GM23338 (cell line): ENCODE results near the gene ZFY. TPM values are rescaled to one million over a fixed set of nuclear protein-coding genes. Genes with fewer than 3 reads are reported as not detected.

Source experiments
- ATAC-seq: fragments of 200-7000 bp; cut with Tn5 transposase; 3 replicates; pipeline ENCODE4 v1.9.1; 2020
- DNase-seq: peaks from one replicate; pipeline ENCODE4 v3.0.0-alpha.2; 2015; ENCODE audit warnings: low spot score
- H2AFZ ChIP-seq: fragments of 200-600 bp; sonication (generic); 2 replicates; pipeline ENCODE4 v1.8.0; 2016; ENCODE audit warnings: antibody characterized with exemption, mild to moderate bottlenecking, moderate library complexity
- H3F3A ChIP-seq: fragments of 200-600 bp; sonication (generic); replicated peaks from 2 replicates; pipeline ENCODE4 v1.8.0; 2017; ENCODE audit warnings: antibody characterized with exemption, mixed run types, low read depth
- H3K27ac ChIP-seq: fragments of 200-600 bp; sonication (generic); 2 replicates; pipeline ENCODE4 v1.6.1; 2016; ENCODE audit warnings: low read depth
- H3K27me3 ChIP-seq: fragments of 200-600 bp; sonication (generic); 2 replicates; pipeline ENCODE4 v1.8.0; 2016; ENCODE audit warnings: mild to moderate bottlenecking, mixed run types, moderate library complexity; ENCODE audit not compliant: insufficient read depth
- H3K36me3 ChIP-seq: fragments of 200-600 bp; sonication (generic); 2 replicates; pipeline ENCODE4 v1.8.0; 2016; ENCODE audit warnings: mild to moderate bottlenecking; ENCODE audit not compliant: insufficient read depth
- H3K4me1 ChIP-seq: fragments of 200-600 bp; sonication (generic); 2 replicates; pipeline ENCODE4 v1.8.0; 2016; ENCODE audit warnings: mild to moderate bottlenecking, moderate library complexity; ENCODE audit not compliant: insufficient read depth
- H3K4me2 ChIP-seq: fragments of 200-600 bp; sonication (generic); 2 replicates; pipeline ENCODE4 v1.7.1; 2017; ENCODE audit warnings: mixed run types
- H3K4me3 ChIP-seq: fragments of 200-600 bp; sonication (generic); 2 replicates; pipeline ENCODE4 v1.6.1; 2016; ENCODE audit warnings: mixed run types
- H3K79me2 ChIP-seq: fragments of 200-600 bp; sonication (generic); replicated peaks from 2 replicates; pipeline ENCODE4 v1.8.0; 2017; ENCODE audit warnings: mild to moderate bottlenecking; ENCODE audit not compliant: insufficient read depth
- H3K9me2 ChIP-seq: fragments of 200-600 bp; sonication (generic); 2 replicates; pipeline ENCODE4 v1.8.0; 2017; ENCODE audit not compliant: insufficient read depth
- H4K20me1 ChIP-seq: fragments of 200-600 bp; sonication (generic); replicated peaks from 2 replicates; pipeline ENCODE4 v1.8.0; 2017; ENCODE audit warnings: mild to moderate bottlenecking; ENCODE audit not compliant: insufficient read depth
- H3K27ac Mint-ChIP-seq: 2 replicates; pipeline ENCODE4 v1.8.0; 2020; ENCODE audit warnings: inconsistent platforms, mild to moderate bottlenecking, moderate library complexity, mixed read lengths
- H3K27me3 Mint-ChIP-seq: 3 replicates; pipeline ENCODE4 v1.8.0; 2022; ENCODE audit warnings: low read depth, mild to moderate bottlenecking, moderate library complexity, mixed read lengths, inconsistent platforms; ENCODE audit not compliant: insufficient read depth, poor library complexity
- H3K36me3 Mint-ChIP-seq: 3 replicates; pipeline ENCODE4 v1.8.0; 2021; ENCODE audit warnings: low read depth, mild to moderate bottlenecking, inconsistent platforms, moderate library complexity, mixed read lengths
- H3K4me1 Mint-ChIP-seq: 3 replicates; pipeline ENCODE4 v1.8.0; 2020; ENCODE audit warnings: mild to moderate bottlenecking, inconsistent platforms, mixed read lengths
- H3K4me3 Mint-ChIP-seq: 3 replicates; pipeline ENCODE4 v1.8.0; 2021; ENCODE audit warnings: moderate library complexity, mild to moderate bottlenecking, inconsistent platforms, mixed read lengths
- H3K9me3 Mint-ChIP-seq: 3 replicates; pipeline ENCODE4 v1.8.0; 2020; ENCODE audit warnings: moderate library complexity, mild to moderate bottlenecking, inconsistent platforms, mixed read lengths
- CREB1 ChIP-seq: fragments of 250-450 bp; sonication (Bioruptor Pico); IDR thresholded peaks from 2 replicates; pipeline ENCODE4 v1.5.0; 2020; ENCODE audit warnings: low read depth, mild to moderate bottlenecking, moderate library complexity
- CTCF ChIP-seq, 2 experiments: fragments of 200-600 bp in 1 of 2; sonication (generic) in 1 of 2; conservative IDR thresholded peaks; 2 replicates each; pipeline versions ENCODE4 v1.5.1 to v1.6.1; 2016 to 2017; ENCODE audit warnings: antibody characterized with exemption in 2 of 2, low read depth in 2 of 2, mild to moderate bottlenecking in 2 of 2, moderate library complexity in 1 of 2
- ETS1 ChIP-seq: IDR thresholded peaks from 2 replicates; pipeline ENCODE4 v1.6.1; 2016; ENCODE audit warnings: antibody characterized with exemption
- EZH2 ChIP-seq: fragments of 200-600 bp; sonication (generic); IDR thresholded peaks from one replicate; pipeline ENCODE4 v1.8.0; 2017; ENCODE audit warnings: antibody characterized with exemption, mild to moderate bottlenecking, low read depth; ENCODE audit not compliant: unreplicated experiment
- EZH2phosphoT487 ChIP-seq: fragments of 200-600 bp; sonication (generic); IDR thresholded peaks from one replicate; pipeline ENCODE4 v1.8.1; 2018; ENCODE audit warnings: antibody characterized with exemption; ENCODE audit not compliant: unreplicated experiment
- JUNB ChIP-seq: IDR thresholded peaks from one replicate; pipeline ENCODE4 v1.6.1; 2016; ENCODE audit warnings: antibody characterized with exemption; ENCODE audit not compliant: unreplicated experiment
- NANOG ChIP-seq: IDR thresholded peaks from 2 replicates; pipeline ENCODE4 v1.6.1; 2016; ENCODE audit warnings: antibody characterized with exemption, borderline replicate concordance
- POLR2AphosphoS5 ChIP-seq: IDR thresholded peaks from 2 replicates; pipeline ENCODE4 v1.6.1; 2016; ENCODE audit warnings: antibody characterized with exemption, low read depth
- REST ChIP-seq: IDR thresholded peaks from one replicate; pipeline ENCODE4 v1.6.1; 2018; ENCODE audit warnings: antibody characterized with exemption; ENCODE audit not compliant: unreplicated experiment
- STAT1 ChIP-seq: IDR thresholded peaks from one replicate; pipeline ENCODE4 v1.6.1; 2016; ENCODE audit warnings: antibody characterized with exemption; ENCODE audit not compliant: unreplicated experiment
- ZNF114 ChIP-seq: fragments of 250-450 bp; sonication (Bioruptor Pico); IDR thresholded peaks from 2 replicates; pipeline ENCODE4 v1.5.0; 2020; ENCODE audit warnings: mild to moderate bottlenecking, moderate library complexity
- ZNF331 ChIP-seq: fragments of 250-450 bp; sonication (Bioruptor Pico); IDR thresholded peaks from 2 replicates; pipeline ENCODE4 v1.5.0; 2020; ENCODE audit warnings: low read depth, mild to moderate bottlenecking, moderate library complexity
- polyA plus RNA-seq: library from polyadenylated mRNA; unstranded; fragments of >200 nt; fragmentation: Nextera tagmentation; extraction: Ambion mirVana; gene quantifications from 2 replicates; pipeline ENCODE4 v1.2.1, GENCODE V29; 2016
- total RNA-seq: library from RNA; depleted of rRNA; stranded (reverse); fragments of >200 nt; shearing (Covaris generic); gene quantifications from 2 replicates; pipeline ENCODE4 v1.2.3, GENCODE V29; 2014
- TF ChIP-seq, protein P1 (sequence below): fragments of 250-450 bp; sonication (Bioruptor Pico); IDR thresholded peaks from 2 replicates; pipeline ENCODE4 v1.5.0; 2020; ENCODE audit warnings: mild to moderate bottlenecking, moderate library complexity

ZFY gene
- total and polyA plus RNA-seq, 2 experiments from 2014 or later = 4.5 to 9.4 TPM

GRCh38 chrY:2935716-2936435 is 695 bp downstream of the ZFY start:
- Mint-ChIP-seq H3K36me3 (peaks cover 8% of the 10 kb centered on the region; the same call in 2 of the 3 replicates), H3K27me3 (peaks cover 3% of the 10 kb centered on the region), H3K4me3 (peak overlapping the region; percentile 84), H3K4me1 (peaks cover 14% of the 10 kb centered on the region), H3K9me3 (no peaks in the 10 kb centered on the region), H3K27ac (peak overlapping the region; percentile 99)
- no peaks in the 10 kb centered on the region for H3K9me2 ChIP-seq
- no peak overlapping the region for H2AFZ ChIP-seq
- ATAC-seq (peak; percentile 78), DNase-seq (peak; percentile 82)
- no peaks in the 10 kb centered on the region for H3K27me3 ChIP-seq
- peak overlapping the region; percentile 99 for H3K27ac ChIP-seq
- H3K4me2 ChIP-seq = peak overlapping the region; percentile 85
- no peaks in the 10 kb centered on the region for H3F3A ChIP-seq
- H3K36me3 ChIP-seq = no peaks in the 10 kb centered on the region
- peaks cover 9% of the 10 kb centered on the region; the same call in 1 of the 2 replicates for H3K4me1 ChIP-seq
- no peaks in the 10 kb centered on the region for H4K20me1 ChIP-seq
- TF ChIP-seq ZNF114 (CRISPR knock-in tag) (no peak), EZH2phosphoT487 (no peak), ETS1 (no peak), NANOG (no peak), STAT1 (no peak), POLR2AphosphoS5 (no peak), EZH2 (no peak), CTCF (conservative IDR thresholded peaks at IDR 0.05; ENCODE audit: low read depth in 2 of 2) (no peak), JUNB (no peak), CREB1 (CRISPR knock-in tag) (no peak), ZNF331 (no peak), REST (no peak)
- TF ChIP-seq, protein P1, sequence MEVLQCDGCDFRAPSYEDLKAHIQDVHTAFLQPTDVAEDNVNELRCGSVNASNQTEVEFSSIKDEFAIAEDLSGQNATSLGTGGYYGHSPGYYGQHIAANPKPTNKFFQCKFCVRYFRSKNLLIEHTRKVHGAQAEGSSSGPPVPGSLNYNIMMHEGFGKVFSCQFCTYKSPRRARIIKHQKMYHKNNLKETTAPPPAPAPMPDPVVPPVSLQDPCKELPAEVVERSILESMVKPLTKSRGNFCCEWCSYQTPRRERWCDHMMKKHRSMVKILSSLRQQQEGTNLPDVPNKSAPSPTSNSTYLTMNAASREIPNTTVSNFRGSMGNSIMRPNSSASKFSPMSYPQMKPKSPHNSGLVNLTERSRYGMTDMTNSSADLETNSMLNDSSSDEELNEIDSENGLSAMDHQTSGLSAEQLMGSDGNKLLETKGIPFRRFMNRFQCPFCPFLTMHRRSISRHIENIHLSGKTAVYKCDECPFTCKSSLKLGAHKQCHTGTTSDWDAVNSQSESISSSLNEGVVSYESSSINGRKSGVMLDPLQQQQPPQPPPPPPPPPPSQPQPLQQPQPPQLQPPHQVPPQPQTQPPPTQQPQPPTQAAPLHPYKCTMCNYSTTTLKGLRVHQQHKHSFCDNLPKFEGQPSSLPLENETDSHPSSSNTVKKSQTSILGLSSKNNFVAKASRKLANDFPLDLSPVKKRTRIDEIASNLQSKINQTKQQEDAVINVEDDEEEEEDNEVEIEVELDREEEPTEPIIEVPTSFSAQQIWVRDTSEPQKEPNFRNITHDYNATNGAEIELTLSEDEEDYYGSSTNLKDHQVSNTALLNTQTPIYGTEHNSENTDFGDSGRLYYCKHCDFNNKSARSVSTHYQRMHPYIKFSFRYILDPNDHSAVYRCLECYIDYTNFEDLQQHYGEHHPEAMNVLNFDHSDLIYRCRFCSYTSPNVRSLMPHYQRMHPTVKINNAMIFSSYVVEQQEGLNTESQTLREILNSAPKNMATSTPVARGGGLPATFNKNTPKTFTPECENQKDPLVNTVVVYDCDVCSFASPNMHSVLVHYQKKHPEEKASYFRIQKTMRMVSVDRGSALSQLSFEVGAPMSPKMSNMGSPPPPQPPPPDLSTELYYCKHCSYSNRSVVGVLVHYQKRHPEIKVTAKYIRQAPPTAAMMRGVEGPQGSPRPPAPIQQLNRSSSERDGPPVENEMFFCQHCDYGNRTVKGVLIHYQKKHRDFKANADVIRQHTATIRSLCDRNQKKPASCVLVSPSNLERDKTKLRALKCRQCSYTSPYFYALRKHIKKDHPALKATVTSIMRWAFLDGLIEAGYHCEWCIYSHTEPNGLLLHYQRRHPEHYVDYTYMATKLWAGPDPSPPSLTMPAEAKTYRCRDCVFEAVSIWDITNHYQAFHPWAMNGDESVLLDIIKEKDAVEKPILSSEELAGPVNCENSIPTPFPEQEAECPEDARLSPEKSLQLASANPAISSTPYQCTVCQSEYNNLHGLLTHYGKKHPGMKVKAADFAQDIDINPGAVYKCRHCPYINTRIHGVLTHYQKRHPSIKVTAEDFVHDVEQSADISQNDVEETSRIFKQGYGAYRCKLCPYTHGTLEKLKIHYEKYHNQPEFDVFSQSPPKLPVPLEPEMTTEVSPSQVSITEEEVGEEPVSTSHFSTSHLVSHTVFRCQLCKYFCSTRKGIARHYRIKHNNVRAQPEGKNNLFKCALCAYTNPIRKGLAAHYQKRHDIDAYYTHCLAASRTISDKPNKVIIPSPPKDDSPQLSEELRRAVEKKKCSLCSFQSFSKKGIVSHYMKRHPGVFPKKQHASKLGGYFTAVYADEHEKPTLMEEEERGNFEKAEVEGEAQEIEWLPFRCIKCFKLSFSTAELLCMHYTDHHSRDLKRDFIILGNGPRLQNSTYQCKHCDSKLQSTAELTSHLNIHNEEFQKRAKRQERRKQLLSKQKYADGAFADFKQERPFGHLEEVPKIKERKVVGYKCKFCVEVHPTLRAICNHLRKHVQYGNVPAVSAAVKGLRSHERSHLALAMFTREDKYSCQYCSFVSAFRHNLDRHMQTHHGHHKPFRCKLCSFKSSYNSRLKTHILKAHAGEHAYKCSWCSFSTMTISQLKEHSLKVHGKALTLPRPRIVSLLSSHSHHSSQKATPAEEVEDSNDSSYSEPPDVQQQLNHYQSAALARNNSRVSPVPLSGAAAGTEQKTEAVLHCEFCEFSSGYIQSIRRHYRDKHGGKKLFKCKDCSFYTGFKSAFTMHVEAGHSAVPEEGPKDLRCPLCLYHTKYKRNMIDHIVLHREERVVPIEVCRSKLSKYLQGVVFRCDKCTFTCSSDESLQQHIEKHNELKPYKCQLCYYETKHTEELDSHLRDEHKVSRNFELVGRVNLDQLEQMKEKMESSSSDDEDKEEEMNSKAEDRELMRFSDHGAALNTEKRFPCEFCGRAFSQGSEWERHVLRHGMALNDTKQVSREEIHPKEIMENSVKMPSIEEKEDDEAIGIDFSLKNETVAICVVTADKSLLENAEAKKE = no peak
- peaks cover 52% of the 10 kb centered on the region for H3K79me2 ChIP-seq
- peak overlapping the region; percentile 75 for H3K4me3 ChIP-seq
